ENCODE results near the gene CLEC2A.
"Not testable (repeated sequence)": the region's sequence is repeated elsewhere in the genome, so short reads cannot be mapped to it uniquely, and the experiment has no call there.

The CLEC2A gene

DNA sequence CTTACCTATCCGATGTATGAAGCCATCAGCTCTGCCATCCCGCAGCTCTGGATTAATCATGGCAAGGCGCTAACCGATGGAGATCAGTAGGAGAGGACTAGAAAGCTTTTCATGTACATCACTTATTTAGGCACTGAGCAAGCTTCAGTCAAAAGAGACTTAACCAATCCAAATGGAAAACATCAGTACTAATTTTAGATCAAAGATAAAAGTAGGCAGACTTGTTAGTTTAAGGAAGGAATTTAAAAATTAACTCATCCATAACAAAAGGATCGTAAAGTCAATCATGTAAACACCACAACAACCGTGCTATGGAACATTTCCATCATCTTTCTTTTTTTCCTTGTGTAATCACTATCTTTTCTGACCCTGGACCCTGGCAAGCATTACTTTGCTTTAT lies at the start of gene CLEC2A:
Gene CLEC2A, minus strand, starts transcription at position 101 of the 400 bp plus-strand sequence. Its CDS starts 41 bp downstream, at position 60.
- no peak for DNase-seq

GRCh38 chr12:9980126-9980525 lies 48.0 kb upstream of the CLEC2A start:
- no peak for DNase-seq

DNA sequence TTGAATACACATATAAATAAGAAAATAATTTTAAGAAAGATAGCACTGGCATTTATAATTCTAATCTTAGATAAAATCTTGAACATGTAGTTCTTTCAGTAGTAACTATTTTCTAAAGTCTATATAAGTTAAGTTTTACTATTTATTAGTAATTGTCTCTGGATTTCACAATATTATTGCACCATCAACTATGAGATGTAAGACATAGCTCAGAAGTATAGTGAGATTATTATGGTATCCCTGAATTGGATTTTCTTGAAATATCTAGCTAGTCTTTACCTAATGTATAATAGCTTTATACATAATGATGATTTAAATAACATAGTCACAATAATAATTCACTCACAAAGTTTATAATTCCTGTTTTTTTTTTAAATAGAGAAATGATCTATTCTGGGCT lies 45.7 kb upstream of the CLEC2A start:
- peak; percentile 71 for DNase-seq

GRCh38 chr12:9976626-9977025 lies 44.5 kb upstream of the CLEC2A start:
- not testable (repeated sequence) for DNase-seq

GRCh38 chr12:9975614-9976013 lies 43.4 kb upstream of the CLEC2A start:
- no peak for DNase-seq

- peak; percentile 50 for DNase-seq
Measured at GRCh38 chr12:9974731-9975130, 42.6 kb upstream of the CLEC2A start.

- DNase-seq: peak; percentile 55
Measured at GRCh38 chr12:9973949-9974348, 41.8 kb upstream of the CLEC2A start.

GRCh38 chr12:9971181-9971580 lies 39.0 kb upstream of the CLEC2A start, which contains the start of gene CLEC12A:
Gene CLEC12A, plus strand, starts transcription at chr12:9971409. Its CDS starts 188 bp downstream, at chr12:9971597.
- peak; percentile 64 for DNase-seq

DNA sequence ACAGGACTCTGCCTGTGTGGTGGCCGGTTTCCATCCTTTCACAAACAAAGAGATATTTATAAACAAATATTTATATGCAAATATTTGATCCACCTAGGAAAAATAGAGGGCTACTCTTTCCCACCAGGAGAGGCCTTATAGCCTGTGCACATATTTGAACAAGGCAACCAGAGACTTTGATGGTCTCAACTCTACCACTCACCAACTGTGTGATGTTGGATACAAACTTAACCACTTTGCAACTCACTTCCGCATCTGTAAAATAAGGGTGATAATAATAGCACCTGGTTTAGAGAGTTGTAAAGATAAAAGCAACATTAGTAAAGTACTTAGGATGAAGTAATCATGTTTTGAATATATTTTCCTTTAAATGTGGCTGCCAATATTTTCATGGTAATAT lies 37.5 kb upstream of the CLEC2A start:
- DNase-seq: no peak

DNA sequence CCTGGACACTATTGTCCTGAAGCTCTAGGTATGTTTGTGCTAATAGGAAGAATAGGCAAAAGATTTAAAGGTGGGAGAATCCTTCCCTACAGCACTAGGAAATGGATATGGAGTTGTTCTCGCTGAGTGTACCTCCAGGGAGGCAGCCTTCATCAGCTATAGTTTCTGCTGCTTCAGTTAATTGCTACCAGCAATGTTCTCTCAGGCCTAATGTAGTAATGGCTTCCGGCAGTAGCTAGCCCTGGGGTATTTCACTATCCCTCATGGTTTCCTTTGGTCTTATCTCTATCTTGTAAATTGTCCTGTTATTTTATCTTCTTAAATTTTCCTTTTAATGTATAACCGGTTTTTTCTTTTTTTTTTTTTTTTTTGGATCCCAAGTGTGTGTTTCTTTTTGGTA lies 29.7 kb upstream of the CLEC2A start:
- DNase-seq: no peak

DNA sequence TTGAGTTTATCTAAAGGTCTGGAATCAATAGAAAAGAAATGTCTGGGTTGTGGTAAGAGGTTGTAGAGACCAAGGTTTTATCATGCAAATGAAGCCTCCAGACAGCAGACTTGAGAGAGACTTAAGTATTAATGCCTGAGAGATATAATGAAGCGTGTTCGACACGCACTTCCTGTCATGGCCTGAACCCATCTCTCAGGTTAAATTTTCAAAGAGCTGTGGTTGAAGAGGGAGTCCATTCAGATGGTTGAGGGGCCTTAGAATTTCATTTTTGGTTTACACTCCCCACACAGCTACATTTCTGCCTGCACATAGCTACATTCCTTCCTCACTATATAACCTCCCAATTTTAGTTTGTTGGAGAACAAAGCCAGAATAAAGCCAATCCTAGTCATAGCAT lies 28.9 kb upstream of the CLEC2A start:
- DNase-seq: no peak

GRCh38 chr12:9960590-9960989 lies 28.4 kb upstream of the CLEC2A start:
- DNase-seq: peak; percentile 48

GRCh38 chr12:9957834-9958233 lies 25.7 kb upstream of the CLEC2A start:
- no peak for DNase-seq

GRCh38 chr12:9952954-9953729 lies 21.0 kb upstream of the CLEC2A start:
- not testable (repeated sequence) for DNase-seq

DNA sequence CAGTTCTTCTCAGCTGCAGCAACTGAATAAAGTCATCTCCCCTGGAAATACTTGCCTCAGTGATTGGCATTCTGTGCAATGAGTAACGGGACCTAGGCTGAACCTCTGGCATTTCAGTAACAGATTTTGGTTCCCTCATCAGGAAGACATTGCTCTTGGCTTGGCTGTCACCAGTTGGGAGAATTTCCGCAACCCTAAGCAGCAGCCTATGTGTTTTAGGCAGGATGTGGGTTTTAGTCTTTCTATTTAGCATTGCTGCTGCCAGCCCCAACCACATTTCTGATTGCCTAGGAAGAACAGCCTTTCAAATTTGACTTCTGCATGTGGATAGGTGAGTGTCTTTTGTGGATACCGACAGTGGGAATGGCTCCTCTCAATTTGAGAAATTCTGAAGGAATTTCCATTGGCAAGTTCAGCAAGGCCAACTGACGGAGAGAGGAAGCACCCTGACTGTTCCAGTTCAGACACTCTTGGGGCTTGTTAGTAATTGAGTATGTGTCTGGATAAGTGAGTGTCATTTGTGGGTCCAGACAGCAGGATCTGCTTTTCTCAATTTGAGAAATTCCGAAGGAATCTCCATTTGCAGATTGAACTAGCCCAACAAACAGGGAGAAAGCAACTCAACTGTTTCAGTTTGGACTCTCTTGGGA lies 19.0 kb upstream of the CLEC2A start:
- DNase-seq: peak; percentile 61

- peak; percentile 92 for DNase-seq
Measured at GRCh38 chr12:9948606-9949296, 16.6 kb upstream of the CLEC2A start.

DNA sequence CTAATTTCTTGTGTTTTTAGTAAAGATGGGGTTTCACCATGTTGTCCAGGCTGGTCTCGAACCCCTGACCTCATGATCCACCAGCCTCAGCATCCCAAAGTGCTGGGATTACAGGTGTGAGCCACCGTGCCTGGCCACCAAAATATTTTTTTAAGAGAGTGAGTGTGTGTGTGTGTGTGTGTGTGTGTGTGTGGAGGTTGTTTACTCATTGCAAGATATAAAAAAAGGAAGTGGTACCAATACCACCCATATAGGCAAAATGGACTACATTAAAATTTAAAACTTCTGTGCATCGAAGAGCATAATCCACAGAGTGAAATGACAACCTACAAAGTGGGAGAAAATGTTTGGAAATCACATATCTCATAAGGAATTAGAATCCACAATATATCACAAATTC lies 15.5 kb upstream of the CLEC2A start:
- no peak for DNase-seq

- DNase-seq: peak; percentile 58
Measured at GRCh38 chr12:9944391-9944790, 12.2 kb upstream of the CLEC2A start.

- DNase-seq: peak; percentile 36
Measured at GRCh38 chr12:9943240-9943639, 11.1 kb upstream of the CLEC2A start.

DNA sequence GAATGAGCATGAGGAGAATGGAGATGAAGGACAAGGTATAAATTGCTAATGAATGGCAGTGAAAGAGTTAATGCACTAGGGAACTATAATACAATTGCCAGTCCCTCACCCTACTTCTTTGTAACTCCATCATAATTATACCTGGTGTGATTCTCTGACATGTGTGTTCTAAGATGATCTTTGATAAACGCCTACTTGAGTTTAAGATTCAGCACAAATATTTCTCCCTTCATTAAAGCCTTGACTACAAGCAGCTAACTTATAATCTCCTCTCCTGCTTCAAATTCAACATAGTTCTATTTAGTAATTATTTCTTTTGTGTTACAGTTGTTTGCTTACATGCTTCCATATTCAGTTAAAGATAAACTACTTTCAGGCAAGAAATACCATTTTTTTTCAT lies 9.7 kb upstream of the CLEC2A start:
- DNase-seq: no peak

- peak; percentile 67 for DNase-seq
Measured at GRCh38 chr12:9940375-9940774, 8.2 kb upstream of the CLEC2A start.

DNA sequence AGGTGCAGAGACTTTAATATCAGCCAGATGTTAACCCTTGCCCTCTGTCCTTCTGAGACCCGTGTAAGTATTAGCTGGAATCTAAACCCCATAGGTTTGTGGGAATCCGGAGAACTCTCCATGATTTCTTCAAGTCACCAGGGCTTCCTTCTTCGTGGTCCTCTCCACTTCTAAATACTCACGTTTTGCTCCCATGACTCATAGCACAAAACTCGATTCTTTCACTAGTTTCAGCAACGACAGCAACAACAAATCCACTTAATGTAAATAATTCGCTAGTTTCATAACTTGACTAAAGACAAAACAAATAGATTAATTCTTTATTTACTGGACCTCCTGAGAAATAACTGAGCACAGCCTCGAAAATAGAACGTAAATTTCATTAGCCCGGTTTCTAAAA lies 4.4 kb upstream of the CLEC2A start:
- DNase-seq: no peak

DNA sequence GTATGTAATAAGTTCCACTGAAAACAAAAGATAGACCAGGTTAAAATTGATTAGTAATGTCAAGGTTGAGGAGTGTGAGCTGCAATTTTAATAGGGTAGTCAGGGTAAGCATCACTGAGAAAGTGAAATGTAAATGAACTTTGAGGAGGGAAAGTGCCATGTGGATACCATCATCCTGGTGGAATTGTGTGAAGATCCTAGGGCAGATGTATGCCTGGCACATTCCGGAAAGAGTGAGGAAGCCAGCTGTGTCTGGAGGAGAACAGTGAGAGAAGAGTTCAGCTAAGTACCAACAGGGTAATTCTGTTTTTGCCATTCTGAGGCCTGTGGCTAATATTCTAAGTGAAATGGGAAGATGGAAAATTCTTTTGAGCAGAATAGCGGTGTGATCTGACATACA lies 2.9 kb upstream of the CLEC2A start:
- DNase-seq: no peak

DNA sequence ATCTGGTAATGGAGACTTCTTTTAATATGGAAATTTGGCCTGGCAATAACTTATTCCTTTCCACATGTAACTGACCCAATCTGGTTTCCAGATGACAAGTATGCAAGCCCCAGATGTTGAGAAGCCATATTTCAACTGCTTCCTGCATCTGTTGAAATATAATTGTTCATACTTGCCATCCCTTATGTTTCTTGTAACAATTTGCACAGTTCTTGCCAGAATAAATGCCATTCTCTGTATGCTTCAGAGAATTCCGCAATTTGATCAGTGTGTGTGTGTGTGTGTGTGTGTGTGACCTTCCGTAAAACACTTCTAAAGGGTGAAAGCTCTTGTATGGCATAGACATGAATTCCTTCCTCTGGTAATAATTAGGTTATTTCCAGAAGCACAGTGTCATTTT lies 1.8 kb upstream of the CLEC2A start:
- no peak for DNase-seq

All from suppressor macrophage treated with lipopolysaccharide for 4 hours (primary cell).